ENCODE data around the gene RWDD3. TPM values are rescaled to one million over a fixed set of nuclear protein-coding genes. Genes with fewer than 3 reads are reported as not detected.

Gene RWDD3, protein sequence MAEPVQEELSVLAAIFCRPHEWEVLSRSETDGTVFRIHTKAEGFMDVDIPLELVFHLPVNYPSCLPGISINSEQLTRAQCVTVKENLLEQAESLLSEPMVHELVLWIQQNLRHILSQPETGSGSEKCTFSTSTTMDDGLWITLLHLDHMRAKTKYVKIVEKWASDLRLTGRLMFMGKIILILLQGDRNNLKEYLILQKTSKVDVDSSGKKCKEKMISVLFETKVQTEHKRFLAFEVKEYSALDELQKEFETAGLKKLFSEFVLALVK
- 10 to 100 TPM in 2 of 4 donors, 1 to 10 TPM in 2; 5.3 to 13.4 (median 10.1) TPM for total RNA-seq

DNA sequence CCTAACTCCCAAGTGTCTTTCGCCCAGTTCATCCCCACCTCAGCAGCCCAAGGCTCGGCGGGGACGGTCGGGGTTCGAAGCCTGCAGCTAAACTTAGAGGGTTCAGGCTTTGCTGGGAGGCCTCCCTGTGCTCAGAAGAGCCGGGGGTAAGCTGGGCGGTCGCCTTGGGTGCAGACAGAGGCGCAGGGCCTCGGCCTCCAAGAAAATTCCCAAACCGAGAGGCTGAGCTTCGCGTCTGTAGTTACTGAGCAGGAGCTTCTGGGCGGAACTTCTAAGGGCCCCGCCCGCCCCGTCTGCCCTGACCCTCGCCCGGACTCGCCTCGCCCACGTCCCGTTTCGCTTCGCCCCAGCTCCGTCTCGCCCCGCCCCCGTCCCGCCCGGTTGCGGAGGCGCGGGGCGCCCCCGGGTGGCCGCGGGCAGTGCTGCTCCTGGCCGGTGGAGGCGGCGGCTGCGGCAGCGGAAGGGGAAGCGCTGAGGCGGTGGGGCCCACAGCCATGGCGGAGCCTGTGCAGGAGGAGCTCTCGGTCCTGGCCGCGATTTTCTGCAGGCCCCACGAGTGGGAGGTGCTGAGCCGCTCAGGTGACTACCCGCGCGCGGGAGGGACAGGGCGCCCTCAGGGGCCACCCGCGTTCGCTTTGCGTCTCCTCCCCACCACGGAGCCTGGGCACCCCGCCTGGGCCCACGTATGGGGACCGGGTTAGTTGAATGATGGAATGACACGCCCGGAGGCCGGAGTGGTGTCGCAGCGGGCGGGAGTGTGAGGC is at the start of gene RWDD3:
TSS of gene RWDD3 (plus strand) at position 474 of the 764 bp plus-strand sequence. CDS start at position 495, 21 bp downstream.
- TF ChIP-seq, protein P1, sequence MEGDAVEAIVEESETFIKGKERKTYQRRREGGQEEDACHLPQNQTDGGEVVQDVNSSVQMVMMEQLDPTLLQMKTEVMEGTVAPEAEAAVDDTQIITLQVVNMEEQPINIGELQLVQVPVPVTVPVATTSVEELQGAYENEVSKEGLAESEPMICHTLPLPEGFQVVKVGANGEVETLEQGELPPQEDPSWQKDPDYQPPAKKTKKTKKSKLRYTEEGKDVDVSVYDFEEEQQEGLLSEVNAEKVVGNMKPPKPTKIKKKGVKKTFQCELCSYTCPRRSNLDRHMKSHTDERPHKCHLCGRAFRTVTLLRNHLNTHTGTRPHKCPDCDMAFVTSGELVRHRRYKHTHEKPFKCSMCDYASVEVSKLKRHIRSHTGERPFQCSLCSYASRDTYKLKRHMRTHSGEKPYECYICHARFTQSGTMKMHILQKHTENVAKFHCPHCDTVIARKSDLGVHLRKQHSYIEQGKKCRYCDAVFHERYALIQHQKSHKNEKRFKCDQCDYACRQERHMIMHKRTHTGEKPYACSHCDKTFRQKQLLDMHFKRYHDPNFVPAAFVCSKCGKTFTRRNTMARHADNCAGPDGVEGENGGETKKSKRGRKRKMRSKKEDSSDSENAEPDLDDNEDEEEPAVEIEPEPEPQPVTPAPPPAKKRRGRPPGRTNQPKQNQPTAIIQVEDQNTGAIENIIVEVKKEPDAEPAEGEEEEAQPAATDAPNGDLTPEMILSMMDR (IDR thresholded peaks at IDR 0.05; ENCODE audit: low read depth): no peak

GRCh38 chr1:95186149-95186548 is 47.9 kb upstream of the RWDD3 start:
- TF ChIP-seq, protein P1 (IDR thresholded peaks at IDR 0.05; ENCODE audit: low read depth): no peak

- TF ChIP-seq, protein P1 (IDR thresholded peaks at IDR 0.05; ENCODE audit: low read depth): no peak
Measured at GRCh38 chr1:95193591-95193990, 40.4 kb upstream of the RWDD3 start.

DNA sequence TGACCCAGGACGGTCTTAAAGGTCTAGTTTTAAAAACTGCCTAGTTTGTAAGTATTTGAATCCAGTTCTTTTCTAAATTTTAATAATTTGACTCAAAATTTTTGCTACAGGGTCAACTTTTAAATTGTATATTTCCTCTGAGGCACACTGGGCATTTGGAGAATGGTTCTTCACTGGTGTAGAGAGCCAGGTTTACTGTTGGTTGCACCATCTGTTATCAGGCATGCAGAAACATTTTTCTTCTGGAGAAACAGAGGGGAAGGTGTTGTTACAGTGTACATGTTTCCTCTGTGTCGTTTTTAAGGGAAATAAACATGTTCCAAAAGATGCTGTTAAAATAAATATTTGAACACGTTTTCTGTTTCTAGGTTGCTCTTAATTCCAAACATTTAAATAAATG is 39.0 kb upstream of the RWDD3 start:
- TF ChIP-seq, protein P1 (IDR thresholded peaks at IDR 0.05; ENCODE audit: low read depth): no peak

DNA sequence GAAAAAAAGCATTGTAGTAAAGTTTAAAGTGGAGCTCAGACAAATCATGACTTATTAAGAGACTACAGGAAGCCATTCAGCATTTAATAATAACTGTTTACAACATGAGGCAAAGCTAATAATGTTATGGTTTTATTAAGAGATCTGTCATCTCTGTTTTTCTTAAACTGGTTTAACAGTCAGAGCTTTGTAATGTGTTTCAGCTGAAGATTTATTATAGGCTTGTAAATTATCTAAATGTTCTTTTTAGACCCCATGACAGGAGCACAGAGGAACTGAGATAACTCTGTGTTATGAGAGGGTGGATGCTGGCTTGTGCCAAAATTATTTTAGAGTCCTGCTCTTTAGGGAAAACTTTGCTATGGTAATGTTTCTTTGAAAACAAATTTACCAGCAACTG is 38.0 kb upstream of the RWDD3 start:
- TF ChIP-seq, protein P1 (IDR thresholded peaks at IDR 0.05; ENCODE audit: low read depth): no peak

DNA sequence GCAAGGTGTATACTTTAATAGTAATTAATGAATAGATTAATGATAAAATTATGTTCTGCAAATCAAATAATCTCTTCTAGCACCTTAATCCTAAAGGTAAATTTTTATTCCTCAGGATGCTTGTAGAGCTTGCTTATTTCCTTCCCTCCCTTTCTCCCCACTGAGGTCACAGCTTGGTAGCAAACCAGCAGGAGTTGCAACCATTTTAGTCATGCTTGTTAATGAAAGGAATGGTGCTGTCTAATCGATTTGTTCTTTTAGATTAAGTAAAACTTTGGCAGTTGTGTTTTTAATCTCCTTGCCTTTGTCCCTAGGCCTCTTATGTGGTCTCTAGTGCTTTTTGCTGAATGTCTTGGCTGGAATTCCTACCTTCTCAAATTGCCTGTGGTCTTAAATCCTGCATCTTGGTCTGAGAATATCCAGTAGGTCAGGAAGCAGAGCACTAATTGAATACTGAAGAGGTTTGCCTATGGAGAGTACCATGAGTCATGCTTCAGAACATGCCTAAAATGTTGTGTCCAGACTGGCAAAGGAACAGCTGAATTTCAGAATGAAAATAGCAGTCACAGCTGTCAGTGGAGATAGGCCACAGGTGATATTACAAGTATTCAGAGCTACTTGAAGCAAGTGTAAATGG is 36.3 kb upstream of the RWDD3 start:
- TF ChIP-seq, protein P1 (IDR thresholded peaks at IDR 0.05; ENCODE audit: low read depth): no peak

DNA sequence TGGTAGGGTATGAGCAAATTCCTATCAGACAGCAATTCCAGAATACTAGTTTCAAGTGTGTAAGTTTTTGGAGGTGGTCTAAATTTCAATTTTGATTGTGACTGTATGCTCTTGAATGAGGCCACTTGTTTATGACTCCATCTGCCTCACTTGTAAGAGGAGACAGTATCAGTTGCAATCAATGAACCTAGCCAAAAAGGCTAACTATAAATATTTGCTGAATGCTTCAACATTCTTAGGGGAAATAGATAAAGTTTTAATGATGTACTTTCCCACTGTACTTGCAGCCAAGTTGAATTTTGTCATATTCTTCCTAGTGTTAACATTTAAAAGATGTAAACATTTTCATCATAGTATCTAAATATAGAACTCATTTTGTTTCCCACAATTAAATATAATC is 32.1 kb upstream of the RWDD3 start:
- TF ChIP-seq, protein P1 (IDR thresholded peaks at IDR 0.05; ENCODE audit: low read depth): no peak
